ENCODE measurements around the gene ZBTB11. TPM values are rescaled to one million over a fixed set of nuclear protein-coding genes. Genes with fewer than 3 reads are reported as not detected.
"Not testable (repeated sequence)": the region's sequence is repeated elsewhere in the genome, so short reads cannot be mapped to it uniquely, and the experiment has no call there.

Gene ZBTB11
- total and polyA plus RNA-seq, 2 experiments from 2014 or later: 7.7 to 22.4 TPM

DNA sequence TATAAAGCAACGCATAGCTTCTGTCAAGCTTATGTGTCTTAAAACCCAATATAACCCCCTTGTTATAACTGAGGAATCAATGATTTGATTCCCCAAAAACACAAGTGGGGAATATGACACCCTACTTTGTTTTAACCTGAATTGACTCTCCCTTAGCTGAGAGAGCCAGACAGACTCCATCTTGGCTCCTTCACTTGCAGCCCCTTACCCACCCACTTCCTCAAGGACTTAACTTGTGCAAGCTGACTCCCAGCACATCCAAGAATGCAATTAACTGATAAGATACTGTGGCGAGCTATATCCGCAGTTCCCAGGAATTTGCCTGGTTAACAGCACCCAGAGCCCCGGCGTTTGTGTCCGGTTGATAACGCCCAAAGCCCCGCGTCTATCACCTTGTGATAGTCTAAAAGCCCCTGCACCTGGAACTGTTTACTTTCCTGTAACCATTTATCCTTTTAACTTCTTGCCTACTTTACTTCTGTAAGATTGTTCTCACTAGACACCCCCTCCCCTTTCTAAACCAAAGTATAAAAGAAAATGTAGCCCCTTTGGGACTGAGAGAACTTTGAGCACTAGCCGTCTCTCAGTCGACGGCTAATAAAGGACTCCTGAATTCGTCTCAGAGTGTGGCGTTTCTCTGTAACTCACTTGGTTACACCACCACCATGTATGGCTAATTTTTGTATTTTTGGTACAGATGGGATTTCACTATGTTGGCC, 35.4 kb downstream of the ZBTB11 start:
- H2AFZ ChIP-seq; H3K4me2 ChIP-seq; H3K27me3 ChIP-seq (ENCODE audit: insufficient read depth); DNase-seq (ENCODE audit: low spot score); H3K36me3 Mint-ChIP-seq (ENCODE audit: low read depth); H4K20me1 ChIP-seq (replicated peaks; ENCODE audit: insufficient read depth); H3K36me3 ChIP-seq (ENCODE audit: insufficient read depth); H3K27ac ChIP-seq (ENCODE audit: low read depth); H3K9me2 ChIP-seq (ENCODE audit: insufficient read depth); H3K4me3 Mint-ChIP-seq; H3K4me3 ChIP-seq; ATAC-seq; H3K27me3 Mint-ChIP-seq (ENCODE audit: insufficient read depth, low read depth, poor library complexity); H3K79me2 ChIP-seq (replicated peaks; ENCODE audit: insufficient read depth); H3F3A ChIP-seq (replicated peaks; ENCODE audit: low read depth); H3K27ac Mint-ChIP-seq; H3K9me3 Mint-ChIP-seq: not testable (repeated sequence)
- H3K4me1 ChIP-seq (ENCODE audit: insufficient read depth): peaks cover 17% of the 10 kb centered on the region
- peaks cover 29% of the 10 kb centered on the region for H3K4me1 Mint-ChIP-seq

DNA sequence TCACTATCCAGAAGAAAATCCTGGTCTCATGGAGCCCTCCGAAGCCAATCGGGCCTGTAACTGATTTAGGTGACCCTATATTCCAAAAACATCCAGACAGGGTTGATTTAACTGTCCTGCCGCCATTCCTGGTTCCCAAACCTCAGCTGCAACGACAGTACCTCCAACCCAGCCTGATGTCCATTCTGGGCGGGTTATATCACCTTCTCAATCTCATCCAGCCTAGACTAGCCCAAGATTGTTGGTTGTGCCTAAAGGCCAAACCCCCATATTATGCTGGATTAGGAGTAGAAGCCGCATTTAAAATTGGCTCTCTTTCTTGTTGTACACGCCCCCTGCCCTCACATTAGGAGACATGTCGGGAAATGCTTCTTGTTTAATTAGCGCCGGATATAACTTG, 36.7 kb downstream of the ZBTB11 start:
- H3K27me3 Mint-ChIP-seq (ENCODE audit: insufficient read depth, low read depth, poor library complexity): peaks cover 6% of the 10 kb centered on the region
- no peaks in the 10 kb centered on the region for H3K79me2 ChIP-seq (replicated peaks; ENCODE audit: insufficient read depth)
- H3K4me1 Mint-ChIP-seq: peaks cover 31% of the 10 kb centered on the region
- no peak overlapping the region for H3K27ac Mint-ChIP-seq
- H3K27me3 ChIP-seq (ENCODE audit: insufficient read depth): no peaks in the 10 kb centered on the region
- H3K4me3 ChIP-seq: no peak overlapping the region
- no peaks in the 10 kb centered on the region for H3K9me3 Mint-ChIP-seq
- H2AFZ ChIP-seq: no peak overlapping the region
- no peak overlapping the region for H3K27ac ChIP-seq (ENCODE audit: low read depth)
- H3K4me2 ChIP-seq: no peak overlapping the region
- no peaks in the 10 kb centered on the region for H3K36me3 ChIP-seq (ENCODE audit: insufficient read depth)
- no peaks in the 10 kb centered on the region for H3K9me2 ChIP-seq (ENCODE audit: insufficient read depth)
- H4K20me1 ChIP-seq (replicated peaks; ENCODE audit: insufficient read depth): no peaks in the 10 kb centered on the region
- DNase-seq (ENCODE audit: low spot score): no peak
- no peak for ATAC-seq
- no peaks in the 10 kb centered on the region for H3F3A ChIP-seq (replicated peaks; ENCODE audit: low read depth)
- H3K36me3 Mint-ChIP-seq (ENCODE audit: low read depth): no peaks in the 10 kb centered on the region; the same call in 2 of the 3 replicates
- H3K4me1 ChIP-seq (ENCODE audit: insufficient read depth): peaks cover 17% of the 10 kb centered on the region
- TF ChIP-seq JUNB (IDR thresholded peaks at IDR 0.05; ENCODE audit: unreplicated experiment) (no peak), EZH2phosphoT487 (IDR thresholded peaks at IDR 0.05; ENCODE audit: unreplicated experiment) (no peak), ZNF331 (CRISPR knock-in tag; IDR thresholded peaks at IDR 0.05; ENCODE audit: low read depth) (no peak), NANOG (IDR thresholded peaks at IDR 0.05; ENCODE audit: borderline replicate concordance) (no peak), ZNF114 (CRISPR knock-in tag; IDR thresholded peaks at IDR 0.05) (no peak), CREB1 (CRISPR knock-in tag; IDR thresholded peaks at IDR 0.05; ENCODE audit: low read depth) (no peak)
- TF ChIP-seq, protein P1, sequence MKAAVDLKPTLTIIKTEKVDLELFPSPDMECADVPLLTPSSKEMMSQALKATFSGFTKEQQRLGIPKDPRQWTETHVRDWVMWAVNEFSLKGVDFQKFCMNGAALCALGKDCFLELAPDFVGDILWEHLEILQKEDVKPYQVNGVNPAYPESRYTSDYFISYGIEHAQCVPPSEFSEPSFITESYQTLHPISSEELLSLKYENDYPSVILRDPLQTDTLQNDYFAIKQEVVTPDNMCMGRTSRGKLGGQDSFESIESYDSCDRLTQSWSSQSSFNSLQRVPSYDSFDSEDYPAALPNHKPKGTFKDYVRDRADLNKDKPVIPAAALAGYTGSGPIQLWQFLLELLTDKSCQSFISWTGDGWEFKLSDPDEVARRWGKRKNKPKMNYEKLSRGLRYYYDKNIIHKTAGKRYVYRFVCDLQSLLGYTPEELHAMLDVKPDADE (IDR thresholded peaks at IDR 0.05): no peak
- TF ChIP-seq, protein P2, sequence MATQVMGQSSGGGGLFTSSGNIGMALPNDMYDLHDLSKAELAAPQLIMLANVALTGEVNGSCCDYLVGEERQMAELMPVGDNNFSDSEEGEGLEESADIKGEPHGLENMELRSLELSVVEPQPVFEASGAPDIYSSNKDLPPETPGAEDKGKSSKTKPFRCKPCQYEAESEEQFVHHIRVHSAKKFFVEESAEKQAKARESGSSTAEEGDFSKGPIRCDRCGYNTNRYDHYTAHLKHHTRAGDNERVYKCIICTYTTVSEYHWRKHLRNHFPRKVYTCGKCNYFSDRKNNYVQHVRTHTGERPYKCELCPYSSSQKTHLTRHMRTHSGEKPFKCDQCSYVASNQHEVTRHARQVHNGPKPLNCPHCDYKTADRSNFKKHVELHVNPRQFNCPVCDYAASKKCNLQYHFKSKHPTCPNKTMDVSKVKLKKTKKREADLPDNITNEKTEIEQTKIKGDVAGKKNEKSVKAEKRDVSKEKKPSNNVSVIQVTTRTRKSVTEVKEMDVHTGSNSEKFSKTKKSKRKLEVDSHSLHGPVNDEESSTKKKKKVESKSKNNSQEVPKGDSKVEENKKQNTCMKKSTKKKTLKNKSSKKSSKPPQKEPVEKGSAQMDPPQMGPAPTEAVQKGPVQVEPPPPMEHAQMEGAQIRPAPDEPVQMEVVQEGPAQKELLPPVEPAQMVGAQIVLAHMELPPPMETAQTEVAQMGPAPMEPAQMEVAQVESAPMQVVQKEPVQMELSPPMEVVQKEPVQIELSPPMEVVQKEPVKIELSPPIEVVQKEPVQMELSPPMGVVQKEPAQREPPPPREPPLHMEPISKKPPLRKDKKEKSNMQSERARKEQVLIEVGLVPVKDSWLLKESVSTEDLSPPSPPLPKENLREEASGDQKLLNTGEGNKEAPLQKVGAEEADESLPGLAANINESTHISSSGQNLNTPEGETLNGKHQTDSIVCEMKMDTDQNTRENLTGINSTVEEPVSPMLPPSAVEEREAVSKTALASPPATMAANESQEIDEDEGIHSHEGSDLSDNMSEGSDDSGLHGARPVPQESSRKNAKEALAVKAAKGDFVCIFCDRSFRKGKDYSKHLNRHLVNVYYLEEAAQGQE (IDR thresholded peaks at IDR 0.05; ENCODE audit: unreplicated experiment): no peak
- TF ChIP-seq, protein P3, sequence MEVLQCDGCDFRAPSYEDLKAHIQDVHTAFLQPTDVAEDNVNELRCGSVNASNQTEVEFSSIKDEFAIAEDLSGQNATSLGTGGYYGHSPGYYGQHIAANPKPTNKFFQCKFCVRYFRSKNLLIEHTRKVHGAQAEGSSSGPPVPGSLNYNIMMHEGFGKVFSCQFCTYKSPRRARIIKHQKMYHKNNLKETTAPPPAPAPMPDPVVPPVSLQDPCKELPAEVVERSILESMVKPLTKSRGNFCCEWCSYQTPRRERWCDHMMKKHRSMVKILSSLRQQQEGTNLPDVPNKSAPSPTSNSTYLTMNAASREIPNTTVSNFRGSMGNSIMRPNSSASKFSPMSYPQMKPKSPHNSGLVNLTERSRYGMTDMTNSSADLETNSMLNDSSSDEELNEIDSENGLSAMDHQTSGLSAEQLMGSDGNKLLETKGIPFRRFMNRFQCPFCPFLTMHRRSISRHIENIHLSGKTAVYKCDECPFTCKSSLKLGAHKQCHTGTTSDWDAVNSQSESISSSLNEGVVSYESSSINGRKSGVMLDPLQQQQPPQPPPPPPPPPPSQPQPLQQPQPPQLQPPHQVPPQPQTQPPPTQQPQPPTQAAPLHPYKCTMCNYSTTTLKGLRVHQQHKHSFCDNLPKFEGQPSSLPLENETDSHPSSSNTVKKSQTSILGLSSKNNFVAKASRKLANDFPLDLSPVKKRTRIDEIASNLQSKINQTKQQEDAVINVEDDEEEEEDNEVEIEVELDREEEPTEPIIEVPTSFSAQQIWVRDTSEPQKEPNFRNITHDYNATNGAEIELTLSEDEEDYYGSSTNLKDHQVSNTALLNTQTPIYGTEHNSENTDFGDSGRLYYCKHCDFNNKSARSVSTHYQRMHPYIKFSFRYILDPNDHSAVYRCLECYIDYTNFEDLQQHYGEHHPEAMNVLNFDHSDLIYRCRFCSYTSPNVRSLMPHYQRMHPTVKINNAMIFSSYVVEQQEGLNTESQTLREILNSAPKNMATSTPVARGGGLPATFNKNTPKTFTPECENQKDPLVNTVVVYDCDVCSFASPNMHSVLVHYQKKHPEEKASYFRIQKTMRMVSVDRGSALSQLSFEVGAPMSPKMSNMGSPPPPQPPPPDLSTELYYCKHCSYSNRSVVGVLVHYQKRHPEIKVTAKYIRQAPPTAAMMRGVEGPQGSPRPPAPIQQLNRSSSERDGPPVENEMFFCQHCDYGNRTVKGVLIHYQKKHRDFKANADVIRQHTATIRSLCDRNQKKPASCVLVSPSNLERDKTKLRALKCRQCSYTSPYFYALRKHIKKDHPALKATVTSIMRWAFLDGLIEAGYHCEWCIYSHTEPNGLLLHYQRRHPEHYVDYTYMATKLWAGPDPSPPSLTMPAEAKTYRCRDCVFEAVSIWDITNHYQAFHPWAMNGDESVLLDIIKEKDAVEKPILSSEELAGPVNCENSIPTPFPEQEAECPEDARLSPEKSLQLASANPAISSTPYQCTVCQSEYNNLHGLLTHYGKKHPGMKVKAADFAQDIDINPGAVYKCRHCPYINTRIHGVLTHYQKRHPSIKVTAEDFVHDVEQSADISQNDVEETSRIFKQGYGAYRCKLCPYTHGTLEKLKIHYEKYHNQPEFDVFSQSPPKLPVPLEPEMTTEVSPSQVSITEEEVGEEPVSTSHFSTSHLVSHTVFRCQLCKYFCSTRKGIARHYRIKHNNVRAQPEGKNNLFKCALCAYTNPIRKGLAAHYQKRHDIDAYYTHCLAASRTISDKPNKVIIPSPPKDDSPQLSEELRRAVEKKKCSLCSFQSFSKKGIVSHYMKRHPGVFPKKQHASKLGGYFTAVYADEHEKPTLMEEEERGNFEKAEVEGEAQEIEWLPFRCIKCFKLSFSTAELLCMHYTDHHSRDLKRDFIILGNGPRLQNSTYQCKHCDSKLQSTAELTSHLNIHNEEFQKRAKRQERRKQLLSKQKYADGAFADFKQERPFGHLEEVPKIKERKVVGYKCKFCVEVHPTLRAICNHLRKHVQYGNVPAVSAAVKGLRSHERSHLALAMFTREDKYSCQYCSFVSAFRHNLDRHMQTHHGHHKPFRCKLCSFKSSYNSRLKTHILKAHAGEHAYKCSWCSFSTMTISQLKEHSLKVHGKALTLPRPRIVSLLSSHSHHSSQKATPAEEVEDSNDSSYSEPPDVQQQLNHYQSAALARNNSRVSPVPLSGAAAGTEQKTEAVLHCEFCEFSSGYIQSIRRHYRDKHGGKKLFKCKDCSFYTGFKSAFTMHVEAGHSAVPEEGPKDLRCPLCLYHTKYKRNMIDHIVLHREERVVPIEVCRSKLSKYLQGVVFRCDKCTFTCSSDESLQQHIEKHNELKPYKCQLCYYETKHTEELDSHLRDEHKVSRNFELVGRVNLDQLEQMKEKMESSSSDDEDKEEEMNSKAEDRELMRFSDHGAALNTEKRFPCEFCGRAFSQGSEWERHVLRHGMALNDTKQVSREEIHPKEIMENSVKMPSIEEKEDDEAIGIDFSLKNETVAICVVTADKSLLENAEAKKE (CRISPR knock-in tag; IDR thresholded peaks at IDR 0.05): no peak
- H3K4me3 Mint-ChIP-seq: no peak overlapping the region

All from GM23338 (cell line).